Gastroesophageal sphincter (tissue), 4 donors: ENCODE data around the gene RDH12. TPM values are rescaled to one million over a fixed set of nuclear protein-coding genes. Genes with fewer than 3 reads are reported as not detected.
"Not testable (repeated sequence)": the region's sequence is repeated elsewhere in the genome, so short reads cannot be mapped to it uniquely, and the experiment has no call there.

ENCODE experiments used
- ATAC-seq: fragments of 150-250 bp; one replicate; pipeline ENCODE4 v1.9.1; 2016; ENCODE audit warnings: mild to moderate bottlenecking, moderate library complexity
- H3K27ac ChIP-seq, 4 donors: fragments of 200-600 bp; sonication (generic) in 3 of 4; 1 replicate in 3 of 4; 2 replicates in 1 of 4; pipeline ENCODE4 v1.5.1; 2016 to 2019
- H3K27me3 ChIP-seq: fragments of 200-600 bp; sonication (generic); one replicate; pipeline ENCODE4 v1.5.1; 2019
- H3K36me3 ChIP-seq, 2 donors: fragments of 200-600 bp; sonication (generic); one replicate each; pipeline ENCODE4 v1.5.1; 2019; ENCODE audit warnings: control low read depth in 1 of 2
- H3K4me1 ChIP-seq, 3 donors: fragments of 200-600 bp; sonication (generic); 1 replicate in 2 of 3; 2 replicates in 1 of 3; pipeline ENCODE4 v1.5.1; 2016 to 2019; ENCODE audit warnings: control low read depth in 2 of 3
- H3K4me3 ChIP-seq, 2 donors: fragments of 200-600 bp; sonication (generic); one replicate each; pipeline ENCODE4 v1.5.1; 2019; ENCODE audit warnings: mild to moderate bottlenecking in 1 of 2, moderate library complexity in 1 of 2
- H3K9me3 ChIP-seq, 3 donors: fragments of 200-600 bp; sonication (generic); one replicate each; pipeline ENCODE4 v1.5.1; 2017 to 2019; ENCODE audit warnings: control low read depth in 2 of 3
- CTCF ChIP-seq, 4 experiments: fragments of 200-600 bp in 2 of 4; fragments of 450-650 bp in 2 of 4; sonication (generic) in 1 of 4; IDR thresholded peaks; one replicate each; pipeline ENCODE4 v1.5.1; 2017 to 2019; ENCODE audit warnings: antibody characterized with exemption in 4 of 4, mild to moderate bottlenecking in 2 of 4, moderate library complexity in 2 of 4
- EP300 ChIP-seq: sonication (generic); formaldehyde crosslinking; IDR thresholded peaks from one replicate; pipeline ENCODE4 v1.6.1; 2017; ENCODE audit warnings: antibody characterized with exemption, mild to moderate bottlenecking
- POLR2A ChIP-seq, 2 donors: fragments of 450-650 bp; IDR thresholded peaks; one replicate each; pipeline ENCODE4 v1.6.1; 2017; ENCODE audit warnings: antibody characterized with exemption in 2 of 2, mild to moderate bottlenecking in 2 of 2, moderate library complexity in 1 of 2
- POLR2AphosphoS5 ChIP-seq: sonication (generic); formaldehyde crosslinking; IDR thresholded peaks from one replicate; pipeline ENCODE4 v1.6.1; 2017; ENCODE audit warnings: antibody characterized with exemption
- WGBS, 2 donors: methylation state at CpG; one replicate each; pipeline ENCODE4 v1.1.5; 2018; ENCODE audit warnings: low coverage in 1 of 2; 5-methylcytosine and 5-hydroxymethylcytosine counted together
- total RNA-seq, 4 donors: library from RNA; depleted of rRNA; stranded (reverse); fragments of >200 nt; gene quantifications; one replicate each; pipeline ENCODE4 v1.1.0, GENCODE V29; 2016

Gene RDH12
- total RNA-seq, 4 donors from 2014 or later: 0.20 TPM; not detected in 3

- no peaks in the 10 kb centered on the region for H3K36me3 ChIP-seq
- WGBS, 2 donors: 83 to 100% methylated on average over 1 to 2 of the region's 2 CpGs
- H3K4me3 ChIP-seq: no peak overlapping the region
- TF ChIP-seq CTCF (IDR thresholded peaks at IDR 0.05): no peak
- TF ChIP-seq POLR2A (IDR thresholded peaks at IDR 0.05): no peak
- no peak for TF ChIP-seq POLR2AphosphoS5
- TF ChIP-seq EP300: no peak
- no peaks in the 10 kb centered on the region for H3K9me3 ChIP-seq
- H3K27ac ChIP-seq: no peak overlapping the region
- no peaks in the 10 kb centered on the region for H3K4me1 ChIP-seq
- ATAC-seq: no peak
- H3K27me3 ChIP-seq: no peaks in the 10 kb centered on the region
Measured at GRCh38 chr14:67710209-67710608, 8.5 kb downstream of the RDH12 start.

GRCh38 chr14:67717048-67717447 is 15.4 kb downstream of the RDH12 start:
- H3K4me1 ChIP-seq: peaks cover 0 to 2% (median 2%) of the 10 kb centered on the region in 3 donors
- 88 to 100% methylated on average over 1 of the region's 1 CpG for WGBS, 2 donors
- no peak overlapping the region for H3K27ac ChIP-seq
- ATAC-seq: no peak
- TF ChIP-seq CTCF (IDR thresholded peaks at IDR 0.05) (no peak), EP300 (no peak), POLR2AphosphoS5 (no peak), POLR2A (IDR thresholded peaks at IDR 0.05) (no peak)
- no peak overlapping the region for H3K4me3 ChIP-seq
- H3K9me3 ChIP-seq: no peaks in the 10 kb centered on the region
- H3K36me3 ChIP-seq: no peaks in the 10 kb centered on the region
- no peaks in the 10 kb centered on the region for H3K27me3 ChIP-seq

- 45 to 53% methylated on average over 2 of the region's 2 CpGs for WGBS, 2 donors
- Histone ChIP-seq H3K4me1 (peaks cover 0 to 11% (median 9%) of the 10 kb centered on the region in 3 donors), H3K4me3 (no peak overlapping the region), H3K9me3 (no peaks in the 10 kb centered on the region), H3K27ac (no peak overlapping the region), H3K36me3 (no peaks in the 10 kb centered on the region), H3K27me3 (no peaks in the 10 kb centered on the region)
- no peak for ATAC-seq
- TF ChIP-seq EP300 (no peak), CTCF (IDR thresholded peaks at IDR 0.05) (no peak), POLR2AphosphoS5 (no peak), POLR2A (IDR thresholded peaks at IDR 0.05) (no peak)
Measured at GRCh38 chr14:67718265-67718664, 16.6 kb downstream of the RDH12 start.

GRCh38 chr14:67719385-67719784 is 17.7 kb downstream of the RDH12 start:
- not testable (repeated sequence) for H3K4me3 ChIP-seq, H3K27me3 ChIP-seq, H3K36me3 ChIP-seq, ATAC-seq, H3K27ac ChIP-seq, H3K9me3 ChIP-seq
- WGBS, 2 donors: 97% methylated on average over 3 of the region's 3 CpGs; no CpG with 5 or more reads in 1 of the 2 donors
- H3K4me1 ChIP-seq: peaks cover 0 to 11% (median 9%) of the 10 kb centered on the region in 3 donors

GRCh38 chr14:67719866-67720265 is 18.2 kb downstream of the RDH12 start:
- no peak for TF ChIP-seq CTCF (IDR thresholded peaks at IDR 0.05)
- TF ChIP-seq EP300: no peak
- TF ChIP-seq POLR2A (IDR thresholded peaks at IDR 0.05): no peak
- TF ChIP-seq POLR2AphosphoS5: no peak
- ATAC-seq: no peak

More at GRCh38 chr14:67719866-67720265, 18.2 kb downstream of the RDH12 start:
- Histone ChIP-seq H3K9me3 (no peaks in the 10 kb centered on the region), H3K4me1 (peaks cover 0 to 11% (median 9%) of the 10 kb centered on the region in 3 donors), H3K27ac (no peak overlapping the region), H3K36me3 (no peaks in the 10 kb centered on the region), H3K27me3 (peaks cover under 1% of the 10 kb centered on the region), H3K4me3 (no peak overlapping the region)
- 49% methylated on average over 2 of the region's 2 CpGs; no CpG with 5 or more reads in 1 of the 2 donors for WGBS, 2 donors
